Activated CD4-positive, CD25-positive, alpha-beta regulatory T cell treated with anti-CD3 and anti-CD28 coated beads, Interleukin-2, amount 50 U/mL, for 72 hours (primary cell): ENCODE measurements around the gene ANKRD39.
"Not testable (repeated sequence)": the region's sequence is repeated elsewhere in the genome, so short reads cannot be mapped to it uniquely, and the experiment has no call there.

ENCODE experiments used
- DNase-seq: peaks from one replicate; pipeline ENCODE4 v3.0.0; 2021

The ANKRD39 gene

DNA sequence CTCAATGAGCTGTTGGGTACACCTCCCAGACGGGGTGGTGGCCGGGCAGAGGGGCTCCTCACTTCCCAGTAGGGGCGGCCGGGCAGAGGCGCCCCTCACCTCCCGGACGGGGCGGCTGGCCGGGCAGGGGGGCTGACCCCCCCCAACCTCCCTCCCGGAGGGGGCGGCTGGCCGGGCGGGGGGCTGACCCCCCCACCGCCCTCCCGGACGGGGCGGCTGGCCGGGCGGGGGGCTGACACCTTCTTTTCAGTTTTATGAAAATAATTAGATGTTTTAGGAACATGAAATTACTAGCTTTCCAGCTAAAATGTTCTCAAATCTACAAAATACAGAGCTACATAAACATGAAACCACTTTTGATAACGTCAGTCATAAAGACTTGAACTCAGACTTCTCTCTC is 51.9 kb downstream of the ANKRD39 start:
- not testable (repeated sequence) for DNase-seq

DNA sequence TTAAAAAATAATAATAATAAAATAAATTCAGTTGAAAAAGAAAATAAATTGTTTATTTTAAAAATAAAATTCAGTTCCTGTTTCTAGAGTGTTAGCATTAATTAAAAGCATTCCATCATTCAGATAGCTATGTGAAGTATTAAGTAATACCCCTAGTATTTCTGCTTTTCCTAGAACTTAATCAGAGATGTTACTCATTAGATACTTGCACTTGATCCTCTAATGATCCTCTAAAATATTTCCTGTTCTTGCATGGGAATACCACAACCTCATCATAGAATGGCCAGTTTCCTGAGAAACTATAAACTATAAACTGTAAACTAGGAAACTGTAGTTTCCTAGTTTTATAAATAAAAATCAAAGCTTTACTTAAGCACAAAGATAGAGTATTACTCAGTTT is 52.8 kb downstream of the ANKRD39 start:
- DNase-seq, result no peak

GRCh38 chr2:96802721-96803120 is 55.1 kb downstream of the ANKRD39 start:
- no peak for DNase-seq

DNA sequence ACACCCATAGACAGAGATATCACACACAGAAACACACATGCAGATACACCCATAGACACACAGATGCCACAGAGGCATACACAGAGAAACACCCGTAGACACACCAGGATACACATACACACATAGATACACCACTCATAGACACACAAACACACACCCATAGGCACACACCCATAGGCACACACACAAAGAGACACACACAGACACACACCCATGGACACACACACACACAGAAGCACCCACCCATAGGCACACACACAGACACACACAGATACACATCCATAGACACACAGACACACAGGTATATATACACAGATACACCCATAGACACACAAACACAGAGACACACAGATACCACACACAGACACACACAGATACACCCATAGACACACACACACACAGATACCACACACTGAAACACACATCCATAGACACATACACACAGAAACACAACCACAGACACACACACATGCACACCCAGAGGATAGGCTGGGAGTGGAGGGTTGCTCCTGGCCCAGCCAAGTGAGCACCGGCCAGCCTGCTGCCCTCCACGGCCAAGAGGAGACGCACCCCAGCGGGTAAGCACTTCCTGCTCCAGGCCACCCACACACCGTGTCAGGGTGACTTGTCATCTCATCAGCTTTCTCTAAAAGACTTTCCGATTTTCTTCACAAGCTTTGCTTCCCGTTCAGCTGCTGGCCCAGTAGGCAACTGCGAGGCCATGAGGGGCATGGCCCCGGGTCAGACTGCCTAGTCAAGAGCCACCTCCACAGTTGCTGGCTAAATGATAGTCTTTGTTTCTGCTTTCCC is 55.8 kb downstream of the ANKRD39 start:
- peak; percentile 42 for DNase-seq

- DNase-seq, result peak; percentile 65
Observed at GRCh38 chr2:96801005-96801785, 56.6 kb downstream of the ANKRD39 start.

GRCh38 chr2:96800061-96801004 is 57.5 kb downstream of the ANKRD39 start:
- no peak for DNase-seq

DNA sequence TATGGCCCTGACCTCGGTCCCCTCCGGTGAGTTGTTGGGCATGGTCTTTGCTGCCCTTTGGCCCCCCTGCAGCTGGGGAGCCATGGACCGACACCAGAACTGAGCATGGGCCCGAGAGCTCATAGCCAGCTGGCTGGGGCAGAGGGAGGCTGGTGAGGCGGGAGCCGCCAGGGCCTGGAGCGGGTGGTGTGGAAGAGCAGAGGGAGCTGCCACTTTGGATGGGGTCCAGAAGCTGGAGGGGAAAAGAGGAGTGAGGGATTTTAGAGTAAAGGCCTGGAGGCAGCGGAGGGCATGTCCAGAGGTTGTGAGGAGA is 58.2 kb downstream of the ANKRD39 start:
- DNase-seq, result no peak

DNA sequence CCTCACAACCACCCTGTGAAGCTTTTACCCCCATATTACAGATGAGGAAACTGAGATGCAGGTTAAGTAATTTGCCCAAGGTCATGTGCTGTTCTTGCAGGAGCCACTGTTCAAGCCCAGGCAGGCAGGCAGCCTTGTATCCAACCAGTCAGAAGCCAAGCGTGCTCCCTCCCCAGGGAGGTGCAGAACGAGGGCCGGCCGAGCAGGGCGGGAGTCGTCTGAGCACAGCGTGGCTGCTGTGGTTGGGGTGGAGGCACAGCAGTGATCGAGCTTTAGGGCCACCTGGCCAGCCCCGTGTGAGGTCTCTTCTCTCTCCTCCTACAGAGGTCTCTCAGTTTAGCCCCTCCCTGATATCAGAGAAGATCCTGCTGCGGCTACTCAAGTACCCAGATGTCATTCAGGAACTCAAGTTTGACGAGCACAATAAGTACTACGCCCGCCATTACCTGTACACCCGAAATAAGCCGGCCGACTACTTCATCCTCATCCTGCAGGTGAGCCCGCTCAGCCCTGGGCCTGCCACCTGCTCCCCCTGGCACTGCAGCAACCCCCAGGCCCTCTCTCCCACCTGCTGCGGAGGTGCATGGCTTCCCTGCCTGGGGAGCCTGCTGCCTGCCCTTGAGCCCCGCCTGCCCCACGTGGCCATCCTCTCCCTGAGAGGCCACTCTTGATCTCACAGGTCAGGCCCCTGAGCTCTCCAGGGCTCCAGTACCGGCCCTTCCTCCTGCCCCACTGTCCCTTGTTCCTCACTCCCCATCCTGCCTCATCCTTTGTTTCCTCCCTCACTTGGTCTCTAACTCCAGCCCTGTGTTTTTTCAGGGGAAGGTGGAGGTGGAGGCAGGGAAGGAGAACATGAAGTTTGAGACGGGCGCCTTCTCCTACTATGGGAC is 58.8 kb downstream of the ANKRD39 start:
- DNase-seq, result no peak
